Subcutaneous adipose tissue (tissue), 4 donors: ENCODE results near the gene OSBPL6. TPM values are rescaled to one million over a fixed set of nuclear protein-coding genes. Genes with fewer than 3 reads are reported as not detected.

Source experiments
- CTCF ChIP-seq: fragments of 450-650 bp; IDR thresholded peaks from one replicate; pipeline ENCODE4 v1.5.1; 2016; ENCODE audit warnings: low read depth, mild to moderate bottlenecking, control low read depth, antibody characterized with exemption, moderate library complexity
- total RNA-seq, 4 donors: library from RNA; depleted of rRNA; stranded (reverse); fragments of >200 nt; gene quantifications; one replicate each; pipeline ENCODE4 v1.1.0, GENCODE V29; 2016

The OSBPL6 gene
- total RNA-seq, 4 donors from 2014 or later = 0.68 to 2.1 (median 1.7) TPM

GRCh38 chr2:178304333-178304732, 110.0 kb downstream of the OSBPL6 start:
- no peak for TF ChIP-seq CTCF

GRCh38 chr2:178306352-178307073, 112.2 kb downstream of the OSBPL6 start:
- TF ChIP-seq CTCF = no peak

GRCh38 chr2:178307650-178308049, 113.3 kb downstream of the OSBPL6 start:
- no peak for TF ChIP-seq CTCF

GRCh38 chr2:178309541-178309940, 115.2 kb downstream of the OSBPL6 start:
- TF ChIP-seq CTCF = no peak

GRCh38 chr2:178315078-178315477, 120.8 kb downstream of the OSBPL6 start:
- TF ChIP-seq CTCF = no peak

GRCh38 chr2:178315488-178315948, 121.2 kb downstream of the OSBPL6 start:
- no peak for TF ChIP-seq CTCF

GRCh38 chr2:178317811-178318210, 123.5 kb downstream of the OSBPL6 start:
- no peak for TF ChIP-seq CTCF
